ENCODE data around the gene EPHB2.
"Not testable (repeated sequence)": the region's sequence is repeated elsewhere in the genome, so short reads cannot be mapped to it uniquely, and the experiment has no call there.

Gene EPHB2

DNA sequence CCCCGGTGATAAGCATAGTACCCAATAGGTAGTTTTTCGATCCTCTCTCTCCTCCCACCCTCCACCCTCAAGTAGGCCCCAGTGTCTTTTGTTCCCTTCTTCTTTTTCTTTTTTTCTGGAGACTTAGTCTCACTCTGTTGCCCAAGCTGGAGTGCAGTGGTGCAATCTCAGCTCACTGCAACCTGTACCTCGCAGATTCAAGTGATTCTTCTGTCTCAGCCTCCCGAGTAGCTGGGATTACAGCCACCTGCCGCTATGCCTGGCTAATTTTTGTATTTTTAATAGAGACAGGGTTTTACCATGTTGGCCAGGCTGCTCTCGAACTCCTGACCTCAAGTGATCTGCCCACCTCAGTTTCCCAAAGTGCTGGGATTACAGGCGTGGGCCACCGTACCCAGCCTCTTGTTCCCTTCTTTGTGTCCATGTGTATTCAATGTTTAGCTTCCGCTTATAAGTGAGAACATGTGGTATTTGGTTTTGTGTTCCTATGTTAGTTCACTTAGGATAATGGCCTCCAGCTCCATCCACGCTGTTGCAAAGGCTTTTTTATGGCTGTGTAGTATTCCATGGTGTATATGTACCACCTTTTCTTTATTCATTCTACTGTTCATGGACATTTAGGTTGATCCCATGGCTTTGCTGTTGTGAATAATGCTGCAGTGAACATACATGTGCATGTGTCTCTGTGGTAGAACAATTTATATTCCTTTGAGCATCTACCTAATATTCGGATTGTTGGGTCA lies 133.0 kb downstream of the EPHB2 start:
- DNase-seq = not testable (repeated sequence)

GRCh38 chr1:22844621-22845020 lies 134.0 kb downstream of the EPHB2 start:
- no peak for DNase-seq

DNA sequence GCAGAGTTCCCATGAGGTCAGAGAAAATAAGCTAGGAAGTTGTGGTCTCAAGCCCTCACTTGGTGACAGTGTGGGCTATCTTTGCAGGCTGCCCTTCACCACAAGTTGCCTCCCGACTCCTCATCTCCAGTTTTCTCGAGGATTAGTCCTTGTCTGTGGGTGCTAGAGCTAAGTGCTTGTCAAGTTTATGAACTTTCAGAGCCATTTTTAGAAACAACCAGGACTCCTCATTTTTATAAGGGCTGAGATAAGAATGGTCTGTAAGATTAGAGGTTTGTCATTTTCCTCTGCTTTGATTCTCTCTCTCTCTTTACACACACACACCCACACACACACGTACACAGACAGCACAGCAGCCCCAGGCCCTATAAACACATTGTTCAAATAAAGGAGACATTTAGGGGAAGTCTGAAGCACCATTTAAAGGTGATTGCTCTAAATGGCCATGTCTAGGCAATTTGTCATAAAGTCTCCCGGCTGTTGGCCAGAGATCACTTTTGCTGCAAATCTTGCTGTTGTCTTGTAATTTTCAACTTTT lies 134.8 kb downstream of the EPHB2 start:
- DNase-seq = no peak

DNA sequence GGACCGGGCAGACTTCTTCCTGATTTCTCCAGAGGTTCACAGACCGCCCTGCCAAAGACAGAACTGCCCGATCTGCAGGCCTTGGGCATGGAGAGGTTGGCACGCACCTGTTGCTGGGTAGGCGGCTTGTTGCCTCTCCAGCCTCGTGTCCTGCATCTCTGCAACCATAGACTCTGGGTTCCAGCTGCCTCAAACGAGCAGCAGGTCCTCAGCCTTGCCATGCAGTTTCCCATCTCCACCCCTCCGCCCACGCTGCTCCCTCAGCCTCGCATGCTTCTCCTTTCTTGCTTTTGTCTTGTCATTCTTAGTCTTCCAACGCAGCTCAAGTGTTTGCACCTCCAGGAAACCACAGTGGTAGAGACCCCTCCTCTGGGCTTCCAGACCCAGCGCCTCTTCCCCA lies 135.8 kb downstream of the EPHB2 start:
- DNase-seq = no peak

DNA sequence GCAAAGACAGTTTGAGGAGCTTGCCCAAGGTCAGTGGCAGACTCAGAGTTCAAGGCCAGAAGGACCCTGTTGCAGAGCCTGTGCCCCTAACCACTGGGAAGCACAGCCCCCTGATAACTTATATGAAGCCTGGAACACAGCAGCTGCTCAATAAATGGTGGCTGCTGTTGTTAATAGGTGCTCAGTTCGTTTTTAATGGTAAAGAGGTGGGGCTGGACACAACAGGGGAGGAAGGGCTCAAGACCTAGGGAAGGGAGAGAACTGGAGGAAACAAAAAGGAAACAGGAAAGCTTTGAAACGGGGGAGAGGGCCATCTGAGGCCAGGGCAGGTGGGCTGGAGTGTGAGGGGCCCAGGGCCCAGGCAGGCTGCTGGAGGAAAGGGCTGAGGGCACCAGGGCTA lies 136.6 kb downstream of the EPHB2 start:
- DNase-seq = no peak

DNA sequence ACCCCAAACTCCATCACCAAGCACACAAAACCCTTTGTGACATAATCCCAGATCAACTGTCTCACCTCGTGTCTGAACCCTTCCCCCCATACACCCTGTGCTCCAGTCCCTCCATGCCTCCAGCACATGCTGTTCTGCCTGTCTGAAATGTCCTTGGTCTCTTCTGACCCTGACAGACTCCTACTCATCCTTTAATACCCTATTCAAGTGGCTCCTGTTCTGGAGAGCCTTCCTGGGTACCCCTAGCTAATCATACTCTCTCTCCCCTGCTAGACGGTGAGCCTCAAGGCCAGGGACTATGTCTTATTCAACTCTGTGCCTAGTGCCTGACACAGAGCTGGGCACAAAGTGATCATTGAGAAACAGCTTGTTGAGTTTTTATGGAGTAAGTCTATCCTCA lies 137.1 kb downstream of the EPHB2 start:
- no peak for DNase-seq

DNA sequence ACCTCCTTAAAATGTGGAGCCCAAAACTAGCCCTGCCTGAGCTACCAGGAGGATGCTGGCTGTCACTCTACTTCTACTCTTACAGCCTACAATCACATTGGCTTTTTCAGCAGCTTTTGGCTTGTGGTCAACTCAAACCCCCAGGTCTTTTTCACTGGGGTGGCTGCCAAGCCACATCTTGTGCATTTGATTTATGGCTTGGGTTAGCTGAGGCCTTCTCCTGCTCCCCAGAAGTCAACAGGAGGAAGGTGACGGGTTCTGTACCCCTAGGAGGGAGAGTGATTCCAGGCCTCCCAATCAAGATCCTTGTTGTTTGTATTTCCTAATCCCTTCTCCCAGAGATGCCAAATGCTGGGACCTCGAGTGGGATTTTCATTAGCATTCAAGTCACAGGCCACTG lies 137.8 kb downstream of the EPHB2 start:
- no peak for DNase-seq

DNA sequence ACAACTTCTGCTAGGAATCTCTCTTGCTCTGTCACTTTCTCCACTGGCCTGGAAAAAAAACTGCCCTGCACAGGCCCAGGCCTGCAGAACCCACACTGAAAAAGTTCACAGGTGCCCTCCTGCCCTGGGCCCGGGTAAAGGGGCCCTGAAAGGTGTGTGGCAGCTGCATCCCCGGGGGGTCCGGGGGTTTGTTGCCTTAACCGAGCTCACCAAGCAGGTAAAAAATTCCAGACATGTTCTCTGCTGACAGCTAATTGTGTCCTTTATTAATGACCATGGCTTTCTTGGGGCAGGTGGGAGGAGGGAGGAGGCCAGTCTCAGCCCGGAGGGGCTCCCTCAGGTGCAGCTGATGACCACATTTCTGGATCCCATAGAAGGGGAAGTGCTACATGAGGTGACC lies 139.1 kb downstream of the EPHB2 start:
- DNase-seq = no peak

GRCh38 chr1:22850281-22850680 lies 139.6 kb downstream of the EPHB2 start:
- DNase-seq = no peak

- peak; percentile 46 to 82 for DNase-seq
Measured at GRCh38 chr1:22850681-22851080, 140.0 kb downstream of the EPHB2 start.

- DNase-seq = no peak
Measured at GRCh38 chr1:22851517-22851916, 140.9 kb downstream of the EPHB2 start.

GRCh38 chr1:22852144-22852655 lies 141.6 kb downstream of the EPHB2 start:
- no peak for DNase-seq

DNA sequence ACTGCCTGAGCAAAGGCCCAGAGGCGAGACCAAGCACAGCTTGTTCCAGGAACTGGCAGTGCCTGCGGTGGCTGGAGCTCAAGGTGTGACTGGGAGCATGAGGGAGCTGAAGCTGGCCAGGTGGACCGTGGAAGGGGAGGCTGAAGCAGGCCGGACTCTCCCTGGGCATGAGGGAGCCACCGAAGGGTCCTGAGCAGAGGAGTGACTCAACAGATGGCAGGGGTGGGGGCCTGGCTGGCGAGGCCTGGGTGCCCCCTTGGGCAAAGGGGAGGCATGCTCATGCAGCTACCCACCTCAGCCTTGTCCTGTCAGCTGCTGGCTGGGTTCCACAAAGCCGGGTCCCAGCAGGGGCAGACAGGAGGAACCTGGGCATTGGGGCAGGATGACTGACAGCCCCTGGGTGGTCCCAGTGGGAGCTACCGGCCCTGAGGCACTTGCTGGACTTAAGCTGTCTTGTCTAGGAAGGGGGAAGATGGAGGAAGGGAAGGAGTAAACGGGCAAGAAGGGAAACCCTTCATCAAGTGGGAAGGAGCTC lies 143.1 kb downstream of the EPHB2 start:
- DNase-seq = no peak

GRCh38 chr1:22854688-22855565 lies 144.3 kb downstream of the EPHB2 start:
- DNase-seq = no peak

- DNase-seq = no peak
Measured at GRCh38 chr1:22855668-22856606, 145.3 kb downstream of the EPHB2 start.

DNA sequence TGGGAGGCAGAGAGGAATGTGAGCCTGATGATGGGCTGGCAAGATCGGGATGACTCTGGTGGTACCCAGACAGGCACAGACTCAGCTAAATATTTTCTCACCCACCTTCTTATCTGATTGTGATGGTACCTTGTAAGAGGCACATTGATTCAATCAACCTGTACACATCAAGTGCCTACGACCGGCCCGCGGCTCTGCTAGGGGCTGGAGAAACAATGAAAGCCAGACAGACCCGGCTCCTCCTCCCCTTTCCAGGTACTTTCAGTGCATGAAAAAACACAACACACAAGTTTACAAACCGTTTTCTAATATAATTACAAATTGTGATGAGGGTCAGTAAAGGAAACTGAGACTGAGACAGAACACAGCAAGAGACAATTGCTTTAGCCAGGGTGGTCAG lies 147.0 kb downstream of the EPHB2 start:
- DNase-seq = no peak

- DNase-seq = peak in 1 of 2 donors; percentile 14
Measured at GRCh38 chr1:22860414-22860800, 149.8 kb downstream of the EPHB2 start.

GRCh38 chr1:22860883-22861385 lies 150.3 kb downstream of the EPHB2 start:
- DNase-seq = no peak

- DNase-seq = peak in 1 of 2 donors; percentile 13
Measured at GRCh38 chr1:22861764-22862440, 151.3 kb downstream of the EPHB2 start.

- DNase-seq = no peak
Measured at GRCh38 chr1:22862752-22863151, 152.1 kb downstream of the EPHB2 start.

GRCh38 chr1:22863766-22864165 lies 153.1 kb downstream of the EPHB2 start:
- no peak for DNase-seq

Data from hippocampal formation (tissue), 2 donors.